Endothelial cell of umbilical vein (primary cell): ENCODE data around the gene DNAJC17.

Experiments used
- EZH2 ChIP-seq: IDR thresholded peaks from 2 replicates; pipeline ENCODE4 v1.6.1; 2012; ENCODE audit warnings: borderline replicate concordance, low read depth, mild to moderate bottlenecking, moderate library complexity, low read length, inconsistent platforms; ENCODE audit not compliant: severe bottlenecking
- FOS ChIP-seq: IDR thresholded peaks from 2 replicates; pipeline ENCODE4 v1.6.1; 2011; ENCODE audit warnings: mild to moderate bottlenecking, low read length, moderate library complexity, borderline replicate concordance; ENCODE audit not compliant: insufficient read depth
- GATA2 ChIP-seq: IDR thresholded peaks from 2 replicates; pipeline ENCODE4 v1.7.0; 2011; ENCODE audit warnings: low read depth, mild to moderate bottlenecking, moderate library complexity, mixed read lengths, low read length; ENCODE audit not compliant: insufficient read length, insufficient read depth
- JUN ChIP-seq: IDR thresholded peaks from 2 replicates; pipeline ENCODE4 v1.6.1; 2011; ENCODE audit warnings: borderline replicate concordance, low read depth; ENCODE audit not compliant: insufficient read length, insufficient read depth
- POLR2A ChIP-seq: IDR thresholded peaks from 2 replicates; pipeline ENCODE4 v1.6.1; 2012; ENCODE audit warnings: low read depth, mild to moderate bottlenecking, control low read depth, low read length
- POLR2AphosphoS5 ChIP-seq: IDR thresholded peaks from 2 replicates; pipeline ENCODE4 v1.6.1; 2012; ENCODE audit warnings: low read depth, mild to moderate bottlenecking, control low read depth, low read length, moderate library complexity; ENCODE audit not compliant: insufficient read depth
- TF ChIP-seq, protein P1 (sequence below): IDR thresholded peaks from 2 replicates; pipeline ENCODE4 v1.6.1; 2011; ENCODE audit not compliant: insufficient read depth, insufficient read length
- TF ChIP-seq, protein P2 (sequence below), 2 donors: IDR thresholded peaks; 1 replicate in 1 of 2; 2 replicates in 1 of 2; pipeline ENCODE4 v1.5.1; 2011; ENCODE audit warnings: low read length in 2 of 2, mild to moderate bottlenecking in 2 of 2, moderate library complexity in 2 of 2, control low read depth in 1 of 2, inconsistent platforms in 1 of 2, low read depth in 1 of 2; ENCODE audit not compliant: insufficient read depth in 1 of 2; ENCODE audit errors: extremely low read depth in 1 of 2

DNA sequence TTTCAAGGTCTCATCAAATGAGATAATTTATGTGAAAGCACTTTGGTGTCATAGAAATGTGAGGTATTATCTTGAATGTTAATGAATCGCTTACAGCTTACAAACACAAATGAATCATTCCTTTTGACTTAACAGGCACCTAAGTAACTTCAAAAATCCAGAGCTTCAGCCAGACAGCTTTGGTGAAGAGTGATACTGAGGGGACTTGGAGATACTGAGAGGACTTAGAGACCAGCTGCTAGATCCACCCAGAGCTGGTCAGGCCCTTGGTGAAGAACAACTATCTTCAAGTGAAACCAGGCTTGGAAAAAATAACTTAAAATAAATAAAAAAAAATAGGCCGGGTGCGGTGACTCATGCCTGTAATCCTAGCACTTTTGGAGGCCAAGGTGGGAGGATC, 16.6 kb downstream of the DNAJC17 start:
- no peak for TF ChIP-seq POLR2A
- TF ChIP-seq, protein P1, sequence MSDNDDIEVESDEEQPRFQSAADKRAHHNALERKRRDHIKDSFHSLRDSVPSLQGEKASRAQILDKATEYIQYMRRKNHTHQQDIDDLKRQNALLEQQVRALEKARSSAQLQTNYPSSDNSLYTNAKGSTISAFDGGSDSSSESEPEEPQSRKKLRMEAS, result no peak
- TF ChIP-seq JUN, result no peak
- TF ChIP-seq, protein P2, sequence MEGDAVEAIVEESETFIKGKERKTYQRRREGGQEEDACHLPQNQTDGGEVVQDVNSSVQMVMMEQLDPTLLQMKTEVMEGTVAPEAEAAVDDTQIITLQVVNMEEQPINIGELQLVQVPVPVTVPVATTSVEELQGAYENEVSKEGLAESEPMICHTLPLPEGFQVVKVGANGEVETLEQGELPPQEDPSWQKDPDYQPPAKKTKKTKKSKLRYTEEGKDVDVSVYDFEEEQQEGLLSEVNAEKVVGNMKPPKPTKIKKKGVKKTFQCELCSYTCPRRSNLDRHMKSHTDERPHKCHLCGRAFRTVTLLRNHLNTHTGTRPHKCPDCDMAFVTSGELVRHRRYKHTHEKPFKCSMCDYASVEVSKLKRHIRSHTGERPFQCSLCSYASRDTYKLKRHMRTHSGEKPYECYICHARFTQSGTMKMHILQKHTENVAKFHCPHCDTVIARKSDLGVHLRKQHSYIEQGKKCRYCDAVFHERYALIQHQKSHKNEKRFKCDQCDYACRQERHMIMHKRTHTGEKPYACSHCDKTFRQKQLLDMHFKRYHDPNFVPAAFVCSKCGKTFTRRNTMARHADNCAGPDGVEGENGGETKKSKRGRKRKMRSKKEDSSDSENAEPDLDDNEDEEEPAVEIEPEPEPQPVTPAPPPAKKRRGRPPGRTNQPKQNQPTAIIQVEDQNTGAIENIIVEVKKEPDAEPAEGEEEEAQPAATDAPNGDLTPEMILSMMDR (IDR thresholded peaks at IDR 0.05; ENCODE audit: extremely low read depth in 1 of 2, insufficient read depth in 1 of 2, low read depth in 1 of 2, low read length in 2 of 2), result no peak
- no peak for TF ChIP-seq EZH2
- TF ChIP-seq GATA2, result no peak
- no peak for TF ChIP-seq POLR2AphosphoS5
- TF ChIP-seq FOS, result peak; percentile 17
